ENCODE measurements around the gene PRRC2B. TPM values are rescaled to one million over a fixed set of nuclear protein-coding genes. Genes with fewer than 3 reads are reported as not detected.
A peak's percentile ranks its signal among the peaks of the same experiment; 100 is the strongest.

The PRRC2B gene
- total RNA-seq, 1 experiment from 2014 or later, result 170 TPM

GRCh38 chr9:131366761-131367401 is 27.0 kb upstream of the PRRC2B start:
- no peak overlapping the region for H3K9ac ChIP-seq (ENCODE audit: low read length)
- BruUV-seq (replicated peaks), result no TSS peak
- no peaks in the 10 kb centered on the region for H3K27me3 ChIP-seq (ENCODE audit: insufficient read depth, low read length)
- no peaks in the 10 kb centered on the region for H4K20me1 ChIP-seq (ENCODE audit: insufficient read depth)
- peak overlapping the region; percentile 23 for H3K4me2 ChIP-seq (ENCODE audit: low read length)
- ChIA-PET RAD21 (ENCODE audit: low non-redundant PET in 1 of 2, low total read pairs in 2 of 2, uncharacterized antibody in 2 of 2, unreplicated experiment in 2 of 2) (no interaction called here), POLR2A (no interaction called here), CTCF (interaction anchor here (0.6 to 1.4 kb wide), 2 partner anchors 15 to 17 kb away, joined by 4 to 5 read pairs; no protein-coding TSS in a partner anchor)
- H3K79me2 ChIP-seq (ENCODE audit: insufficient read depth, low read length), result no peaks in the 10 kb centered on the region
- H3K9me3 ChIP-seq (ENCODE audit: control insufficient read depth in 1 of 2, insufficient read depth in 1 of 2, low read depth in 1 of 2, low read length in 2 of 2), result no peaks in the 10 kb centered on the region
- DNase-seq (ENCODE audit: low read depth, low spot score), result no peak
- no peak overlapping the region for H2AFZ ChIP-seq (ENCODE audit: low read depth, low read length, poor library complexity, severe bottlenecking)
- ATAC-seq, result peak; percentile 70
- no peak overlapping the region for H3K4me3 ChIP-seq (replicated peaks in 1 of 2; ENCODE audit: low read depth in 1 of 2, low read length in 2 of 2)
- intact Hi-C loops (cut with micrococcal nuclease), result no loop called here
- H3K36me3 ChIP-seq (ENCODE audit: control insufficient read depth in 1 of 2, insufficient read depth in 2 of 2, low read length in 2 of 2), result no peaks in the 10 kb centered on the region
- TF ChIP-seq RAD21 (IDR thresholded peaks at IDR 0.05; ENCODE audit: low read depth) (peak; percentile 62), POLR2A (IDR thresholded peaks at IDR 0.05; ENCODE audit: borderline replicate concordance, extremely low read depth, insufficient read depth, insufficient read length) (no peak), CTCF (IDR thresholded peaks at IDR 0.05 in 2 of 3, conservative IDR thresholded peaks at IDR 0.05 in 1 of 3; ENCODE audit: borderline replicate concordance in 1 of 3, insufficient read depth in 1 of 3, low read depth in 2 of 3, low read length in 2 of 3) (peak; percentile 22 to 41 (median 36); a peak in 5 of 6 replicates), YY1 (IDR thresholded peaks at IDR 0.05; ENCODE audit: extremely low read depth, insufficient replicate concordance, low read depth, low read length) (no peak), EZH2 (IDR thresholded peaks at IDR 0.05) (no peak)
- no peaks in the 10 kb centered on the region for H3K9me2 ChIP-seq (ENCODE audit: insufficient read depth)
- no peak overlapping the region for H3K27ac ChIP-seq (ENCODE audit: low read depth, low read length)
- peaks cover 6 to 10% of the 10 kb centered on the region in 2 experiments; a peak in 3 of 4 replicates for H3K4me1 ChIP-seq (ENCODE audit: control insufficient read depth in 1 of 2, insufficient read depth in 2 of 2, low read length in 2 of 2)

- no peak overlapping the region for H3K4me3 ChIP-seq (replicated peaks in 1 of 2; ENCODE audit: low read depth in 1 of 2, low read length in 2 of 2)
- no TSS peak for BruUV-seq (replicated peaks)
- H3K36me3 ChIP-seq (ENCODE audit: control insufficient read depth in 1 of 2, insufficient read depth in 2 of 2, low read length in 2 of 2), result no peaks in the 10 kb centered on the region
- ChIA-PET RAD21 (ENCODE audit: low non-redundant PET in 1 of 2, low total read pairs in 2 of 2, uncharacterized antibody in 2 of 2, unreplicated experiment in 2 of 2) (no interaction called here), POLR2A (no interaction called here), CTCF (interaction anchor here (1.4 kb wide), 1 partner anchor 18 kb away, joined by 5 read pairs; no protein-coding TSS in a partner anchor)
- H3K9ac ChIP-seq (ENCODE audit: low read length), result no peak overlapping the region
- peaks cover 9 to 12% of the 10 kb centered on the region in 2 experiments; a peak in 3 of 4 replicates for H3K4me1 ChIP-seq (ENCODE audit: control insufficient read depth in 1 of 2, insufficient read depth in 2 of 2, low read length in 2 of 2)
- no peak overlapping the region for H3K4me2 ChIP-seq (ENCODE audit: low read length)
- H2AFZ ChIP-seq (ENCODE audit: low read depth, low read length, poor library complexity, severe bottlenecking), result no peak overlapping the region
- ATAC-seq (0 out of 2 replicates have a peak, but pooled peaks have one; percentile 29), DNase-seq (ENCODE audit: low read depth, low spot score) (no peak)
- no peaks in the 10 kb centered on the region for H3K79me2 ChIP-seq (ENCODE audit: insufficient read depth, low read length)
- H3K27ac ChIP-seq (ENCODE audit: low read depth, low read length), result no peak overlapping the region
- intact Hi-C loops (cut with micrococcal nuclease), result no loop called here
- no peaks in the 10 kb centered on the region for H3K9me3 ChIP-seq (ENCODE audit: control insufficient read depth in 1 of 2, insufficient read depth in 1 of 2, low read depth in 1 of 2, low read length in 2 of 2)
- H3K9me2 ChIP-seq (ENCODE audit: insufficient read depth), result no peaks in the 10 kb centered on the region
- H4K20me1 ChIP-seq (ENCODE audit: insufficient read depth), result no peaks in the 10 kb centered on the region
- H3K27me3 ChIP-seq (ENCODE audit: insufficient read depth, low read length), result no peaks in the 10 kb centered on the region
- TF ChIP-seq EGR1 (IDR thresholded peaks at IDR 0.05; ENCODE audit: low read depth) (no peak), RAD21 (IDR thresholded peaks at IDR 0.05; ENCODE audit: low read depth) (no peak), POLR2A (IDR thresholded peaks at IDR 0.05; ENCODE audit: borderline replicate concordance, extremely low read depth, insufficient read depth, insufficient read length) (no peak), POLR2AphosphoS5 (IDR thresholded peaks at IDR 0.05; ENCODE audit: low read depth, low read length) (no peak), YY1 (IDR thresholded peaks at IDR 0.05; ENCODE audit: extremely low read depth, insufficient replicate concordance, low read depth, low read length) (no peak), SRF (IDR thresholded peaks at IDR 0.05; ENCODE audit: low read depth) (no peak), EZH2phosphoT487 (IDR thresholded peaks at IDR 0.05; ENCODE audit: borderline replicate concordance) (no peak), FOSL1 (IDR thresholded peaks at IDR 0.05; ENCODE audit: low read depth) (no peak), CTCF (IDR thresholded peaks at IDR 0.05 in 2 of 3, conservative IDR thresholded peaks at IDR 0.05 in 1 of 3; ENCODE audit: borderline replicate concordance in 1 of 3, insufficient read depth in 1 of 3, low read depth in 2 of 3, low read length in 2 of 3) (no peak), SIN3A (IDR thresholded peaks at IDR 0.05; ENCODE audit: low read depth) (no peak), TCF7L2 (IDR thresholded peaks at IDR 0.05; ENCODE audit: borderline replicate concordance, extremely low read depth, insufficient read depth, insufficient read length) (no peak), ATF3 (IDR thresholded peaks at IDR 0.05) (no peak), CBX3 (IDR thresholded peaks at IDR 0.05; ENCODE audit: low read depth) (no peak), ZFX (IDR thresholded peaks at IDR 0.05) (no peak)
Observed at GRCh38 chr9:131367450-131367849, 26.4 kb upstream of the PRRC2B start.

All from HCT116 (cell line).